Tibial nerve (tissue), 4 donors: ENCODE data around the gene CAMK2N2.

Experiments used
- CTCF ChIP-seq, 5 experiments: fragments of 200-600 bp in 3 of 5; fragments of 450-650 bp in 2 of 5; sonication (generic) in 3 of 5; IDR thresholded peaks; one replicate each; pipeline ENCODE4 v1.5.1; 2016 to 2019; ENCODE audit warnings: antibody characterized with exemption in 5 of 5, mild to moderate bottlenecking in 3 of 5, moderate library complexity in 2 of 5
- EP300 ChIP-seq, 2 donors: sonication (generic); formaldehyde crosslinking; IDR thresholded peaks; one replicate each; pipeline ENCODE4 v1.6.1; 2017; ENCODE audit warnings: antibody characterized with exemption in 2 of 2, mild to moderate bottlenecking in 1 of 2

DNA sequence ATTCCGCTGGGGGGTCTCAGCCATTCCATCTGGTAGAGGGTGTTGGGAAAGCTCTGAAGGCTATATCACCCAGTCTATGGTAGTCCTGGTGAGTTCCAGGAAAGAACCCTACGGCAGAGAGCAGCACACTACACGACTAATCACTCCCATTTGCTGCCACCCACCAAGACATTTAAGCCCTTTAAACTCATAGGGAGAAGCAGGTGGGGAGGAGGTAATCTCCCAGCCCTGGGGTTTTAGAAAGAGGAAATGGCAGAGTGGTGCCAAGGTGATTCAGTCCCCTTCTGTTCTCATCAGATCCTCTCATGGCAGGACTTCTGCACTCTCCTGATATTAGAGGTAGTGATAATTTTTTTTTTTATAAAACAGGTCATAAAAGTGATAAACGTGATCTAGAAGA lies 42.5 kb downstream of the CAMK2N2 start:
- no peak for TF ChIP-seq CTCF (IDR thresholded peaks at IDR 0.05)
- TF ChIP-seq EP300 (IDR thresholded peaks at IDR 0.05) = no peak
